Natural killer cell (primary cell): Measurements from ENCODE around the gene NPR2. TPM values are rescaled to one million over a fixed set of nuclear protein-coding genes. Genes with fewer than 3 reads are reported as not detected.

ENCODE experiments used
- ATAC-seq, 3 donors: fragments of 150-1000 bp in 2 of 3; fragments of 200-7000 bp in 1 of 3; cut with Tn5 transposase; 1 replicate in 1 of 3; 2 replicates in 2 of 3; pipeline ENCODE4 v1.10.0; 2021; ENCODE audit warnings: mild to moderate bottlenecking in 2 of 3, moderate library complexity in 2 of 3
- DNase-seq, 2 donors: peaks; one replicate each; pipeline versions ENCODE4 v3.0.0 to v3.0.0-alpha.2; 2013 to 2021; ENCODE audit warnings: mixed read lengths in 1 of 2
- H3K27ac ChIP-seq: one replicate; pipeline ENCODE4 v1.5.1; 2013; ENCODE audit warnings: mild to moderate bottlenecking, low read length
- H3K27me3 ChIP-seq: one replicate; pipeline ENCODE4 v1.6.1; 2013; ENCODE audit warnings: low read length; ENCODE audit not compliant: control insufficient read depth, insufficient read depth
- H3K36me3 ChIP-seq: one replicate; pipeline ENCODE4 v1.6.1; 2013; ENCODE audit warnings: low read length; ENCODE audit not compliant: control insufficient read depth, insufficient read depth
- H3K4me1 ChIP-seq: one replicate; pipeline ENCODE4 v1.6.1; 2013; ENCODE audit warnings: low read length; ENCODE audit not compliant: control insufficient read depth, insufficient read depth
- H3K4me3 ChIP-seq: one replicate; pipeline ENCODE4 v1.5.1; 2013; ENCODE audit warnings: low read length
- H3K9me3 ChIP-seq: one replicate; pipeline ENCODE4 v1.6.1; 2013; ENCODE audit warnings: low read length; ENCODE audit not compliant: control insufficient read depth, insufficient read depth
- H3K27ac Mint-ChIP-seq, 2 donors: one replicate each; pipeline ENCODE4 v1.8.0; 2022; ENCODE audit warnings: mild to moderate bottlenecking in 2 of 2, mixed read lengths in 2 of 2, moderate library complexity in 1 of 2
- H3K27me3 Mint-ChIP-seq, 2 donors: one replicate each; pipeline ENCODE4 v1.8.0; 2022; ENCODE audit warnings: low read depth in 2 of 2, mixed read lengths in 2 of 2
- H3K36me3 Mint-ChIP-seq: one replicate; pipeline ENCODE4 v1.8.0; 2022; ENCODE audit warnings: mixed read lengths
- H3K4me1 Mint-ChIP-seq, 2 donors: one replicate each; pipeline ENCODE4 v1.8.0; 2022; ENCODE audit warnings: mixed read lengths in 2 of 2
- H3K4me3 Mint-ChIP-seq: one replicate; pipeline ENCODE4 v1.8.0; 2022; ENCODE audit warnings: mild to moderate bottlenecking, moderate library complexity, mixed read lengths
- H3K9me3 Mint-ChIP-seq, 2 donors: one replicate each; pipeline ENCODE4 v1.8.0; 2022; ENCODE audit warnings: mixed read lengths in 2 of 2
- WGBS: methylation state at CpG from one replicate; pipeline ENCODE4 v1.1.7; 2013; ENCODE audit warnings: missing lambda C conversion rate; ENCODE audit not compliant: insufficient coverage; 5-methylcytosine and 5-hydroxymethylcytosine counted together
- intact Hi-C: fragments of 100-400 bp; cut with micrococcal nuclease; formaldehyde crosslinking; loops from one replicate; pipeline ENCODE4 v1.14.2; 2022
- total RNA-seq, 4 donors: library from RNA; stranded (reverse); fragments of 120-200 nt in 1 of 4; gene quantifications; one replicate each; pipeline versions ENCODE4 v1.2.3 to v1.2.4, GENCODE V29; 2013 to 2022
- TF ChIP-seq, protein P1 (sequence below): fragments of 200-600 bp; IDR thresholded peaks from one replicate; pipeline ENCODE4 v1.8.0; 2022; ENCODE audit warnings: antibody characterized with exemption

The NPR2 gene
- total RNA-seq, 3 donors from 2014 or later (not counting 1 experiment from before 2014, with no cell fraction given), result 2.1 to 2.7 (median 2.4) TPM

DNA sequence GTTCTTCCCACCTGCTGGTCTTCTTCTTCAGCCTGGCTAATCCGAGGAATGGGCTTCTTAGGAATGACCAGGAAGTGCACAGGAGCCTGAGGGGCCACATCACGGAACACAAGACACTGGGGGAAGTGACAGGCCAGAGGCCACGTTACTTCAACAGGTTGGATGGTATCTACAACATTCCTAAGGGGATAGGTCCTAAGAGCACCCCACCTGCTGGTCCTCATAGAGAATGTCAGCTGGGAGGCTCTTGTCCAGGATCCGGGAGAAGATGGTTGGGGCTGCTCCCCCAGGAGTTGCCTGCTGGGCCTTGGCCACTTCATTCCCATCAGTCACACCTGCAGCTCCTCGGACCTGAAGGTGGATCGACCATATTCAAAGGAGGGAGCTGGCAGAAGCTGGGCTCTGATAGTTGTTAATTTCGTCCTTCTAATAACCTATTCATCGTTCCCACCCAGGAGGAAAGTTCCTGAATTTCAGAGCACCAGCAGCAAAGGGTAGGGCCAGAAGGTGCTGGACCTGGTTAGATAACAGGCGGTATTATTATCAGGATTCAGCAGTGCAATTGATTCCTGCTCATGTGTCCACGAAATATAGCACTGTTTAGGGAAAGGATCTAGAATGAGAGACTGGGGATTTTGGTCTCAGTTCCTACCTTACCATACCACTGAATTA is 22.2 kb downstream of the NPR2 start:
- TF ChIP-seq, protein P1, sequence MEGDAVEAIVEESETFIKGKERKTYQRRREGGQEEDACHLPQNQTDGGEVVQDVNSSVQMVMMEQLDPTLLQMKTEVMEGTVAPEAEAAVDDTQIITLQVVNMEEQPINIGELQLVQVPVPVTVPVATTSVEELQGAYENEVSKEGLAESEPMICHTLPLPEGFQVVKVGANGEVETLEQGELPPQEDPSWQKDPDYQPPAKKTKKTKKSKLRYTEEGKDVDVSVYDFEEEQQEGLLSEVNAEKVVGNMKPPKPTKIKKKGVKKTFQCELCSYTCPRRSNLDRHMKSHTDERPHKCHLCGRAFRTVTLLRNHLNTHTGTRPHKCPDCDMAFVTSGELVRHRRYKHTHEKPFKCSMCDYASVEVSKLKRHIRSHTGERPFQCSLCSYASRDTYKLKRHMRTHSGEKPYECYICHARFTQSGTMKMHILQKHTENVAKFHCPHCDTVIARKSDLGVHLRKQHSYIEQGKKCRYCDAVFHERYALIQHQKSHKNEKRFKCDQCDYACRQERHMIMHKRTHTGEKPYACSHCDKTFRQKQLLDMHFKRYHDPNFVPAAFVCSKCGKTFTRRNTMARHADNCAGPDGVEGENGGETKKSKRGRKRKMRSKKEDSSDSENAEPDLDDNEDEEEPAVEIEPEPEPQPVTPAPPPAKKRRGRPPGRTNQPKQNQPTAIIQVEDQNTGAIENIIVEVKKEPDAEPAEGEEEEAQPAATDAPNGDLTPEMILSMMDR, result no peak
- Mint-ChIP-seq H3K4me3 (peak overlapping the region; percentile 98), H3K27me3 (no peaks in the 10 kb centered on the region), H3K4me1 (peaks cover 43 to 53% of the 10 kb centered on the region in 2 donors), H3K36me3 (no peaks in the 10 kb centered on the region), H3K27ac (peak overlapping the region; percentile 96 to 98), H3K9me3 (no peaks in the 10 kb centered on the region)
- DNase-seq (peak in 1 of 2 donors; percentile 14), ATAC-seq (no peak)
- peaks cover 38% of the 10 kb centered on the region for H3K4me1 ChIP-seq
- H3K4me3 ChIP-seq, result no peak overlapping the region
- H3K27ac ChIP-seq, result peak overlapping the region; percentile 82
- 91% methylated on average over 10 of the region's 10 CpGs for WGBS
- H3K9me3 ChIP-seq, result no peaks in the 10 kb centered on the region
- H3K27me3 ChIP-seq, result no peaks in the 10 kb centered on the region
- H3K36me3 ChIP-seq, result no peaks in the 10 kb centered on the region
- intact Hi-C loops, result loop anchor here (2.0 to 10.0 kb wide), 3 partner anchors 81 to 699 kb away; partner anchors contain the start of genes ATOSB, CREB3 and TLN1

DNA sequence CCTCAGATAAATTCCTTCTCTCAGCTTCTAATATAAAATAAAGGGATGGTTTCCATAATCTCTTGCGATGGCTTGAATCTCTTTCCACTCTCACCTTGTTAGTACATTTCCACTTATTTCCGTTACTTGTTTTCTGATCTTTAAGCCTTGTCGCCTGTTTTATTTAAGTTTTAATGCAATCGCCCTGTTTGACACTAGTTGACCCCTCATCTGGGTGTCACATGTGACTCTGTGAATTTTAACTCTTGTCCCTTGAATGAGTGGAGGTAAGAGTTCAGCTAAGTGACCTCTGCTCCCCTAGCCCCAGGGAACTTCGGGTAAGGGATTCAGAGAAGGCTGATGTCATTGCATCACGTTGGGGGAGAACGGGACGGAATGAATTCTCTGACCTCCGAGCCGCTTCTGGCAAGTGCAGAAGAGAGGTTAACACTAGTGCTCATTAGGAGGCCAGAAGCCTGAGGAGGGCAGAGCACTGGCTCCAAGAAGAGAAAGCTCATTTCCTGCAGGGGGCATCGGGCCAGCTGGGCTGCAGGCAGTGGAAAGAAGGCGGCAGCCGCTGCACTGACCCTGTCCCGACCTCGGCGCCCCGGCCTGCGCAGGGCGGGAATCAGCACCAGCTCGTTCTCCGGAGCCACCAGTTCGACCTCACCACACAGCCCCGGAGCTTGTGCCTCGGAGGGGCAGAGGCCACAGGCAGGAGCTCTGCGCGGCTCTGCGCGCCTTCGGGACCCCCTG is 22.9 kb downstream of the NPR2 start:
- Histone ChIP-seq H3K9me3 (no peaks in the 10 kb centered on the region), H3K4me3 (peak overlapping the region; percentile 73), H3K27me3 (no peaks in the 10 kb centered on the region), H3K27ac (peak overlapping the region; percentile 82), H3K36me3 (no peaks in the 10 kb centered on the region), H3K4me1 (peaks cover 38% of the 10 kb centered on the region)
- H3K4me3 Mint-ChIP-seq, result peak overlapping the region; percentile 98
- peaks cover 43 to 53% of the 10 kb centered on the region in 2 donors for H3K4me1 Mint-ChIP-seq
- H3K36me3 Mint-ChIP-seq, result no peaks in the 10 kb centered on the region
- peak in 1 of 2 donors; percentile 61 for DNase-seq
- TF ChIP-seq, protein P1, result no peak
- 9% methylated on average over 29 of the region's 29 CpGs for WGBS
- peak; percentile 4 to 12 (median 6) for ATAC-seq
- intact Hi-C loops, result loop anchor here (2.0 to 10.0 kb wide), 3 partner anchors 81 to 699 kb away; partner anchors contain the start of genes ATOSB, CREB3 and TLN1
- H3K27me3 Mint-ChIP-seq, result no peaks in the 10 kb centered on the region
- no peaks in the 10 kb centered on the region for H3K9me3 Mint-ChIP-seq
- H3K27ac Mint-ChIP-seq, result peak overlapping the region; percentile 96 to 98

DNA sequence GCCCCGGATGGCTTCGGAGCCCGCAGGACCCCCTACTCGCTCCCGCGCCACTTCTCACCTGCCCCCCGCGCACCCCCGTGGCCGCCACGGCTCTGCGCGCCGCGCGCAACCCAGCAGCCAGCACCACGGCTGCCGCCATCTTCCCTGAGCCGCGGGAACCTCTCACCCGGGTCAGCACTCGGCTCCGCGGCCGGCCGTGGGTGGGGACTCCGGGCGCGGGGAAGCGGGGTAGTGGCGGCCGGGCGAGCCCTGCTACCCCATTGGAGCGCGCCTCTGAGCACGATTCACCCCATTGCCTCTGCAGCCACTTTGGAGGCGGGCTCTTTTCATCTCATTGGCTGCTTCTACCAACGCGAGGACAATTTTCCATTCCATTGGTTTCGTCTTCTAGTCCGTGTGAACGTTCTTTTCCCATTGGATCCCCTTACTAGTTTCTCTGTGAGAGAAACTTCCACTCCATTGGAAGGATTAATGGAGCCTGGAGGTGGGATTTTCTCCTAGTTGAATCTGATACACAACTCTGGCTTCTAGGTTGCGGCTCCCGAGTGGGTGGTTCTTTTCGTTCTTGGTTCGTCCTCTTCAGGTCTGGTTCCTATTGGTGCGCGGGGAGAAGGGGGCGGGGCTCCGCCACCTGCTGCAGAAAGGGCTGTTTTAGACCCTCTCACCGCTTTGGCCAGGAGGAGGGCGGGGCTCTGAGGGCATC is 23.6 kb downstream of the NPR2 start, which contains the start of gene HINT2:
Gene HINT2 (minus strand): TSS at position 202 of the 703 bp plus-strand sequence. CDS start 63 bp downstream, at position 139.
- TF ChIP-seq, protein P1, result no peak
- ATAC-seq, result peak; percentile 78 to 91 (median 79)
- WGBS, result under 1% methylated on average over 52 of the region's 52 CpGs
- H3K27ac Mint-ChIP-seq, result peak within 1 kb of the TSS; percentile 96 to 98
- peak within 1 kb of the TSS; percentile 87 for H3K27ac ChIP-seq
- no peaks in the 10 kb centered on the region for H3K36me3 Mint-ChIP-seq
- no peaks in the 10 kb centered on the region for H3K27me3 ChIP-seq
- H3K36me3 ChIP-seq, result no peaks in the 10 kb centered on the region
- peak within 1 kb of the TSS; percentile 98 for H3K4me3 Mint-ChIP-seq
- peaks cover 38% of the 10 kb centered on the region for H3K4me1 ChIP-seq
- H3K27me3 Mint-ChIP-seq, result no peaks in the 10 kb centered on the region
- peaks cover 43 to 53% of the 10 kb centered on the region in 2 donors for H3K4me1 Mint-ChIP-seq
- H3K9me3 Mint-ChIP-seq, result no peaks in the 10 kb centered on the region
- DNase-seq, result peak; percentile 96 to 98
- peak within 1 kb of the TSS; percentile 73 for H3K4me3 ChIP-seq
- intact Hi-C loops, result loop anchor here (1.0 to 10.0 kb wide), 6 partner anchors 11 to 700 kb away; partner anchors contain the start of genes ATOSB, CCDC107, CREB3 and RMRP
- H3K9me3 ChIP-seq, result no peaks in the 10 kb centered on the region
